Tibial nerve (tissue), 4 donors: ENCODE measurements around the gene NFIA.

ENCODE experiments used
- CTCF ChIP-seq, 5 experiments: fragments of 200-600 bp in 3 of 5; fragments of 450-650 bp in 2 of 5; sonication (generic) in 3 of 5; IDR thresholded peaks; one replicate each; pipeline ENCODE4 v1.5.1; 2016 to 2019; ENCODE audit warnings: antibody characterized with exemption in 5 of 5, mild to moderate bottlenecking in 3 of 5, moderate library complexity in 2 of 5
- EP300 ChIP-seq, 2 donors: sonication (generic); formaldehyde crosslinking; IDR thresholded peaks; one replicate each; pipeline ENCODE4 v1.6.1; 2017; ENCODE audit warnings: antibody characterized with exemption in 2 of 2, mild to moderate bottlenecking in 1 of 2

GRCh38 chr1:61098906-61099437 lies 16.6 kb downstream of the NFIA start:
- TF ChIP-seq EP300 (IDR thresholded peaks at IDR 0.05) (no peak), CTCF (IDR thresholded peaks at IDR 0.05) (no peak)
